Activated naive CD8-positive, alpha-beta T cell treated with anti-CD3 and anti-CD28 coated beads for 36 hours (primary cell): ENCODE data around the gene PHLPP1. TPM values are rescaled to one million over a fixed set of nuclear protein-coding genes. Genes with fewer than 3 reads are reported as not detected.
"Not testable (repeated sequence)": the region's sequence is repeated elsewhere in the genome, so short reads cannot be mapped to it uniquely, and the experiment has no call there.

Experiments
- DNase-seq: peaks from one replicate; pipeline ENCODE4 v3.0.0; 2021
- H3K27ac Mint-ChIP-seq: one replicate; pipeline ENCODE4 v1.8.0; 2022; ENCODE audit warnings: mild to moderate bottlenecking, moderate library complexity, mixed read lengths
- H3K27me3 Mint-ChIP-seq: one replicate; pipeline ENCODE4 v1.8.0; 2022; ENCODE audit warnings: mild to moderate bottlenecking, mixed read lengths
- H3K36me3 Mint-ChIP-seq: one replicate; pipeline ENCODE4 v1.8.0; 2021; ENCODE audit warnings: mild to moderate bottlenecking, mixed read lengths
- H3K4me1 Mint-ChIP-seq: one replicate; pipeline ENCODE4 v1.8.0; 2021; ENCODE audit warnings: mixed read lengths
- H3K4me3 Mint-ChIP-seq: one replicate; pipeline ENCODE4 v1.8.0; 2022; ENCODE audit warnings: mild to moderate bottlenecking, moderate library complexity, mixed read lengths
- H3K9me3 Mint-ChIP-seq: one replicate; pipeline ENCODE4 v1.8.0; 2022; ENCODE audit warnings: mixed read lengths
- total RNA-seq, 2 experiments: library from RNA; stranded (reverse); gene quantifications; one replicate each; pipeline ENCODE4 v1.2.3, GENCODE V29; 2021

PHLPP1 gene
- total RNA-seq, 2 experiments from 2014 or later: 10.4 to 11.4 TPM

DNA sequence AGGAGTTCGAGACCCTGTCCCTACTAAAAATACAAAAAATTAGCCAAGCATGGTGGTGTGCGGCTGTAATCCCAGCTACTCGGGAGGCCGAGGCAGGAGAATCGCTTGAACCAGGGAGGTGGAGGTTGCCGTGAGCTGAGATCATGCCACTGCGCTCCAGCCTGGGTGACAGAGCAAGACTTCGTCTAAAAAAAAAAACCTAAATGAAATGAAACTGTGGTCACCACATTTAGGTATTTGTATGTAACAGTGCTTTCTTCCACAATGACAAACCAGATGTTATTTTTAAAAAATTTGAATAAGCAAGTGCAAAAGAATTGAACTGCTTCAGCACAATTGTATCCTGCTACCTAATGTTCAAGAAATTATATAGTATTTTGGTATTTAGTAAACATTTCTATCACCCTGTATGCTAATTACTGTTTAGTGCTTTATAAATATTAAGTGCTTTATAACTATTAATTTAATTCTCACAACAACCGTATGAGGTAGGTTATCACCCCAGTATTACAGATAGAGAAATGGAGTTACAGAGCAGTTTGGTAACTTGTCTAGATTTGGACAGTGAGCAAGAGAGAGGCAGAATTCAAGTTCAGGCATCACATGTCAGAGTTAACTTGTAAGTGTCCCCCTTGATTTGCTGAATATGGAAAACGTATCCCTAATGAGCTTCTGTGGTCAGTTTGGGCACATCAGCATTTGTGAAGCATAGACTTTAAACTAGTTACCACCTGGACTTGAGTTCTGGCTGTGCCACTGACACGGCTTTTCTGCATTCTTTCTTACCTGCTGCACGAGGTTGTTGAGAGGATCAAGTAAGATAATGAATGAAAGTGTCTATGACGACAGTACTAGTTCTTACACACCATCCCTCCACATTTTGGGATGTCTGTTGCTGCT is 14.4 kb downstream of the PHLPP1 start:
- DNase-seq: no peak
- Mint-ChIP-seq H3K27ac (no peak overlapping the region), H3K36me3 (peaks cover 16% of the 10 kb centered on the region), H3K4me1 (no peaks in the 10 kb centered on the region), H3K27me3 (no peaks in the 10 kb centered on the region), H3K4me3 (no peak overlapping the region), H3K9me3 (peaks cover 7% of the 10 kb centered on the region)

DNA sequence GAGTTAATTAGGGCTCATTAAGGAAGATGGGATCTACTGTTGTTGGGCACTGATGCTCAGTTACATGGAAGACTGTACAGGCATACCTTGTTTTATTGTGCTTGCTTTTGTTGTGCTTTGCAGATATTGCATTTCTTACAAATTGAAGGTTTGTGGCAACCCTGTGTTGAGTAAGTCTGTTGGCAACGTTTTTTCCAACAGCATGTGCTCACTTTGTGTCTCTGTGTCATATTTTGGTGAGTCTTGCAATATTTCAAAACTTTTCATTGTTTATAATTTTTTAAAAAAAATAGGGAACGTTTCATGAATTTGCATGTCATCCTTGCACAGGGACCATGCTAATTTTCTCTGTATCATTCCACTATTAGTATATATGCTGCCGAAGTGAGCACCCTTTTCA is 15.6 kb downstream of the PHLPP1 start:
- no peak for DNase-seq
- Mint-ChIP-seq H3K27ac (no peak overlapping the region), H3K9me3 (peaks cover 7% of the 10 kb centered on the region), H3K27me3 (no peaks in the 10 kb centered on the region), H3K36me3 (peaks cover 19% of the 10 kb centered on the region), H3K4me1 (no peaks in the 10 kb centered on the region), H3K4me3 (no peak overlapping the region)

DNA sequence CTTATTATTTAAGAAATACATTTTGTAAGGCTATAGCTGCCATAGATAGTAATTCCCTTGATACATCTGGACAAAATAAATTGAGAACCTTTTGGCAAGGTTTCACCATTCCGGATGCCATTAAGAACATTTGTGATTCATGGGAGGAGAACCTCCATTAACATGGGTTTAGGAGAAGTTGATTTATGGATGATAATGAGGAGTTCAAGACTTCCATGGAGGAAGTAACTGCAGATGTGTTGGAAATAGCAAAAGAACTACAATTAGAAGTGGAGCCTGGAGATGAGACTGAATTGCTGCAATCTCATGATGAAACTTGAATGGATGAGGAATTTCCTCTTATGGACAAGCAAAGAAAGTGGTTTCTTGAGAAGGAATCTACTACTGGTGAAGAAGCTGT is 17.3 kb downstream of the PHLPP1 start:
- H3K4me1 Mint-ChIP-seq: no peaks in the 10 kb centered on the region
- peaks cover 7% of the 10 kb centered on the region for H3K9me3 Mint-ChIP-seq
- H3K27ac Mint-ChIP-seq: no peak overlapping the region
- H3K36me3 Mint-ChIP-seq: peaks cover 25% of the 10 kb centered on the region
- no peak overlapping the region for H3K4me3 Mint-ChIP-seq
- DNase-seq: no peak
- no peaks in the 10 kb centered on the region for H3K27me3 Mint-ChIP-seq

DNA sequence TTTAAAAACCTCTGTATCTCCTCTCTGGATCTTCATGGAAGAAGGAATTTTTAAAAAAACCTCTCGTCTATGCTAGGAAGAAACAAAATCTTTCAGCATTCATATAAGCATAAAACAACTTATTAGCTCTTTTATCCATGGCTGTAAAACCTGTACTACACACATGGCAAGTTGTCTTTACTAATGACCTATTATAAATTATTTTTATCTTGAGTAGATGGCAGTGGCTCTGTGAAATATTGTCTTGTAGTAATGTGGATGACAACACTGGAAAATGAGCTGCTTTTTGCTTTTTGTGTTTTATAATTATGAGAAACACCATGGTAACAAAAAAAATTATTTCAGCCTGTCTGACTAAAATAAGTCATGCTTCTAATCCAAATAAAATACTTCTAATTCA is 18.9 kb downstream of the PHLPP1 start:
- Mint-ChIP-seq H3K27ac (no peak overlapping the region), H3K9me3 (peaks cover 7% of the 10 kb centered on the region), H3K36me3 (peaks cover 25% of the 10 kb centered on the region), H3K4me3 (no peak overlapping the region), H3K27me3 (no peaks in the 10 kb centered on the region), H3K4me1 (no peaks in the 10 kb centered on the region)
- DNase-seq: no peak

DNA sequence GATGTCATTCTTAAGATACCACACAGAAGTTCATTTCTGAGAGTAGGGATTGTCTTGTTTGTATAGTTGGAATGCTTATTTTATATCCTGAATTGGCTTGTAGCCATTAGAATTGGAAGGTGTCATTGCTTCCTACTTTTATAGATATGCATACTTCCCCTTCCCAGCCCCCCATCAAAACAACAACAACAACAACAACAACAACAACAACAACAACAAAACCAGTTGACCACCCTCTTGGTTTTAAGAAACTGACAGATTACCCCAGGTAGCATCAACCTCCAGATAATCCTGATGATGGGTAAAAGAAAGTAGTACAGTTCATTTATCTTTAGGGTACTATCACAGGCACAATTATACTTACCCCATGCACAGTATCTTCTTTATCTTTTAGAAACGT is 20.0 kb downstream of the PHLPP1 start:
- Mint-ChIP-seq H3K27me3 (no peaks in the 10 kb centered on the region), H3K4me3 (no peak overlapping the region), H3K36me3 (peaks cover 25% of the 10 kb centered on the region), H3K9me3 (peaks cover 7% of the 10 kb centered on the region), H3K4me1 (no peaks in the 10 kb centered on the region), H3K27ac (no peak overlapping the region)
- no peak for DNase-seq

DNA sequence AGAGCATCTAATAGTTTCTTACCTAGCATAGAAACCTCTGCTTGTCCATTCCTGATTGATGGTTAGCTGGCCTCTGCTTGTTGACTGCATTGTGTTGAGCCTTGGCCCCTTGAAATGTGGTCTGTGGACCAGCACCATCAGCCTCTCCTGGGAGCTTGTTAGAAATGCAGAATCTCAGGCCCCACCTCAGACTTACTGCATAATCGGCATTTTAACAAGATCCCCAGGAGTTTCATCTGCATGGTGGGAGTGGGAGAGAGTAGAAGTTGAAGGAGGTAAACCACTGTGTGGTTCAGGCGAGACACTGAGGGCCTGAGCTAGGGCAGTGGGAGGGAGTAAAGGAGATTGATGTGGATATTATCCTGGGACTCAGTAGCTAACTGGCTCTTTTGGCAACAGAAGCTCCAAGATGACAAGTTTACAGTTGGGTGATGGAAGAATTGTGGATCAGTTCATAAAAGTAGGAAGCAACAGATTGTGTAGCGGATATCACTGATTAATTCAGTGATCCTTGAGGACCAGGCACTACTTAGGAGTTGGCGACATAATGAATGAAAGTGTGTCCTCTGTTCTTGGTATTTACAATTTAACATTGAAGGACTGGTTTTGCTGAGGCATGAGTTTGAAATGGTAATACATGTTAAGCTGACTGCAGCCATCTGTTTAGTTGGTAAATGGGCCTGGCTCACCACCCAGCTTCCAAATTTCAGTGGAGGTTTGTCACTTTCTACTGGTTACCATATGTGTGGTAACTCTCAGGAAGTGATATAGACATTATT is 20.9 kb downstream of the PHLPP1 start:
- Mint-ChIP-seq H3K27me3 (no peaks in the 10 kb centered on the region), H3K27ac (no peak overlapping the region), H3K4me3 (no peak overlapping the region), H3K4me1 (peaks cover 5% of the 10 kb centered on the region), H3K36me3 (peaks cover 25% of the 10 kb centered on the region), H3K9me3 (peaks cover 7% of the 10 kb centered on the region)
- DNase-seq: no peak

DNA sequence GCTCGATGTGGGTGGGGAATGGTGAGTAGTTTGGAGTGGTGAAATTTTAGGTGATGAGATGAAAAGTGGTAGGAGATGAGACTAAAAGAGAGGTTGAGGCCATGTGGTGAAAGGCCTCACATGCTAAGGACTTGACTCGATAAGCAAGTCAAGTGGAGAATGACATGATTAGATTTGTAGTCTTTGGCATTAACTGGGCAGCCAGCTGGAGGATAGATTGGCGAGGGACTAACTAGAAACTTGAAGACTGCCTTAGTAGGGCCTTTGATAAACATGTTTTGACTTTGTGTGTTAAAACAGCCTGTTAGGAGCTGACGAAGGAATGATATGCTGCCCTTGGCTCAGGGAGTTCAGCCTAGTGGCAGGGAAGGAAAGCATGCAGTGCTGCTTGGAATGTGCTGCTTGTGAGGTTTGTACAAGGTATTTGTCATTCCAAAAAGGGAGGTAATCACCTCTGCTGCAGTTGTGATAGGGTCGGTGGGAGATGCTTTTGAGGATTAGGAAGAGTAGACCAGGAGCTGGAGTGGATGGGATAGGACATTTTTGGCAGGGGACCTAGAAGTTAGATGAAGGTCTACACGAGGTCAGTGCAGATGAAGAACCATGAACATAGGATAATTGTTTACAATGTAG is 22.0 kb downstream of the PHLPP1 start:
- no peak for DNase-seq
- Mint-ChIP-seq H3K4me1 (peaks cover 9% of the 10 kb centered on the region), H3K36me3 (peaks cover 17% of the 10 kb centered on the region), H3K27me3 (no peaks in the 10 kb centered on the region), H3K4me3 (no peak overlapping the region), H3K9me3 (peaks cover 4% of the 10 kb centered on the region), H3K27ac (no peak overlapping the region)

DNA sequence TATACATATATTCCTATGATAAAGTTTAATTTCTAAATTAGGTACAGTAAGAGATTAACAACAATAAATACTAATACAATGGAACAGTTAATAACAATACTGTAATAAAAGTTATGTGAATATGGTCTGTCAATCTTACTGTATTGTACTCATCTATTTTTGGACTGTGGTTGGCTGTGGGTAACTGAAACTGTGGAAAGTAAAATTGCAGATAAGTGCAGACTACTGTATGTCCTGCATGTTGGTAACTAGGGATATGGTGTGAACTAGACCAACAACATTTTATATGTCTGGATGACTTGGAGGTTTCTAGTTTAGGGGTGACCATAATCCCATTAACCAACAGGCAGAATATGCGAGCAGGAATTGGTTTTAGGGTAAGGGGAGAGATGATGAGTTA is 23.3 kb downstream of the PHLPP1 start:
- Mint-ChIP-seq H3K27me3 (no peaks in the 10 kb centered on the region), H3K27ac (no peak overlapping the region), H3K4me3 (no peak overlapping the region), H3K9me3 (no peaks in the 10 kb centered on the region), H3K4me1 (peaks cover 9% of the 10 kb centered on the region), H3K36me3 (peaks cover 12% of the 10 kb centered on the region)
- DNase-seq: no peak

DNA sequence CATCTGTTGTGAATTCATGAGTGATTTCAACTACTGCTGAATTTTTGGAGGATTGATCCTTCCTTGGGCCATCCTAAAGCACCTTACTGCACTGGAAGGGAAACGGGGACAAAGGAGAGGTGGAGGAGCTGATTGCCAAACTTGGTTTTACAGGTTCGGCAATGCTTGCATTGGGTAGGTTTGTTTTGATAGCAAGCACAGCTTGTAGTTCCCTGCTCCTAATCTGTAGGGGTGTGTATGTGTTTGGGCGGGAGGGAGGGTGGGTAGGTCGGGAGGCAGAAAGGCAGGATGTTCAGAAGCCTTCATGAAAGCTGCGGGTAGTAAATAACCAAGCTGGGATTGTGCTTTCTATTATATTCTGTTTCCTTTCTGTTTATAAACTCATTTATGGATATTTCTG is 24.6 kb downstream of the PHLPP1 start:
- Mint-ChIP-seq H3K4me3 (no peak overlapping the region), H3K9me3 (no peaks in the 10 kb centered on the region), H3K27me3 (no peaks in the 10 kb centered on the region), H3K27ac (no peak overlapping the region), H3K4me1 (peaks cover 16% of the 10 kb centered on the region), H3K36me3 (peaks cover 12% of the 10 kb centered on the region)
- no peak for DNase-seq

DNA sequence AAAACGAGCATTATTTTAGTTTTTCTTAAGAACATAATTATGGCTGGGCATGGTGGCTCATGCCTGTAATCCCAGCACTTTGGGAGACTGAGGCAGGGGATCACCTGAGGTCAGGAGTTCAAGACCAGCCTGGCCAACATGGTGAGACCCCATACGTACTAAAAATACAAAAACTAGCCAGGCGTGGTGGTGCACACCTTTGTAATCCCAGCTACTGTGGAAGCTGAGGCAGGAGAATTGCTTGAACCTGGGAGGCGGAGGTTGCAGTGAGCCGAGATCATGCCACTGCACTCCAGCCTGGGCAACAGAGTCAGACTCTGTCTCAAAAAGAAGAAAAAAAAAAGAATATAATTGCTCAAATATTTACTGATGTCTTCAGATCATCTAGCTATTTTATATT is 25.3 kb downstream of the PHLPP1 start:
- H3K27ac Mint-ChIP-seq, H3K27me3 Mint-ChIP-seq, DNase-seq, H3K36me3 Mint-ChIP-seq, H3K9me3 Mint-ChIP-seq, H3K4me3 Mint-ChIP-seq: not testable (repeated sequence)
- peaks cover 20% of the 10 kb centered on the region for H3K4me1 Mint-ChIP-seq

DNA sequence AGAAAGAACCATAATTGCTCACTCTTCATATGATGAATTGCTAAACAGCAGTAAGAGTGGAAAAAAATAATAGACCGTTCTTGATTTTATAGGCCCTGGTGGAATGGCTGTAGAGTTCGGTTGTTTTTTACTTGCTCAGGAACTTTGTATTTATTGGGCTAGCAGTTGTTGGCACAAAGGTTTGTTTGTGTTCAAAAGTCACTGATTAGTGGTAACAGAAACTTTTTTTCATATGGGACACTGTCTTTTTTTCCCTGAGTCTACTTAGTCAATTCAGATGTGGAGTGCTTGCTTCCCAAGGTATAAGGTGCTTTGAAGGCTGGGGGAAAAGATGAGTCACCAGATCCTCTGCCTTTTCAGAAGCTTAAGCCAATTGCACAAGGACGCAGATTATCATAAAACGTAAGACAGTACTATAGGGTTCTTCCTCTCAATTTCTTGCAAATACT is 25.8 kb downstream of the PHLPP1 start:
- Mint-ChIP-seq H3K9me3 (no peaks in the 10 kb centered on the region), H3K27ac (no peak overlapping the region), H3K36me3 (peaks cover 11% of the 10 kb centered on the region), H3K27me3 (no peaks in the 10 kb centered on the region), H3K4me3 (no peak overlapping the region), H3K4me1 (peaks cover 20% of the 10 kb centered on the region)
- no peak for DNase-seq

DNA sequence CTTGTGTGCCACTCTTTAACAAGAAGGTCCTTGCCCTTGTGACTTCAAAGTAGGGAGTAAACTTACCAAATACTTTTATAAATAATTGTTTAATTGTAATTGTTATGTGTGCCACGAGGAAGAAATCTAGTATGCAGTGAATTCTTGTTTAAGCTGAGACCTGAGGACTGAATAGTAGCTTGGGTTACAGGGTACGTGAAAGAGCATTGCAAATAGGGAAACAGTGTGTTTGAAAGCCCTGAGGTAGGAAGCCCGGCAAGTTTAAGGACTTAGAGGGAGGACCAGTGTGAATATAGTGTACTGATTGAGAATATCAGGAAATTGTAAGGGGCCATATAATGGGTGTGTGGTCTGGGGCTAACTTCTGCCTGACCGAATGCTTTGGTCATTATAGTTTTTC is 26.2 kb downstream of the PHLPP1 start:
- Mint-ChIP-seq H3K4me3 (no peak overlapping the region), H3K4me1 (peaks cover 20% of the 10 kb centered on the region), H3K27me3 (no peaks in the 10 kb centered on the region), H3K36me3 (peaks cover 11% of the 10 kb centered on the region), H3K9me3 (no peaks in the 10 kb centered on the region), H3K27ac (no peak overlapping the region)
- DNase-seq: no peak

DNA sequence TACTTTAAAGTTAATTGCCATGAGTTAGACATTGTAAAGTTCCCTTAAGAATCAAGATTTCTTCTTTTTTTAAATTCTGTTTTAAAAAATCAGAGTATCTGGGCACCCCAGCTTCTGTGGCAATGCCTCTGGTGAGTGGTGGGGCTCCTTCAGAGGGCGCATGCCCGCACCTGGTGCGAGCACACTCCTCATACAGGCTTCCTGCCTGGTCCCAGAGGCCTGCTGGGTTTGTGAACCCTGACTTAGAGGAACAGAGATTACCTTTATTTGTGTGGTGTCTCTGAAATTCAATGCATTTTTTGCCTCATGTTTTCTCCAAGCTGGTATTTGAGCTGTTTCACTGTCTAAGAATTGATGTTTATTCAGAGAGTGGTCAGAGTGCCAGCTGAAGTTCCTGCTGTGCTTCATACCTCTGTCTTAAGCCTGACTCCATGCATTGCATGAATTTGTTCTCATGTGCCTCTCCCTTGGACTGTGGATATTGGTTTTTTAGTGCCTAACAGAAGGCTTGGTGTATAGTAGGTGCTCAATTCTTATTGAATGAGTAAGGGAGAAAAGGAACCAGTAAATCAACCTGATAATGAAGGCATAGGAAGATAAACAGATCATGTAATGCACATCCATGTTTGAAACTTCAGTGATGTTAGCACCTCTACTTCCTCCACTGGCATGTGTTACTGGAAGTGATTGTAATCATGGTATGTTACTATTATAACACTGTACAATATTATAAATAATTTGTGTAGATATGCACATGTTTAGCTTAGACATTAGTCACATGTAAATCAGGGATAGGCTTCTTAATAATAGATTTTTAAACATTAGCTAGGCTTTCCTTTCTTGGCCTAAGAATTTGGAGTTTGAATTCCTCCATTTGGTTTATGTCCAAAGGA is 29.0 kb downstream of the PHLPP1 start:
- Mint-ChIP-seq H3K36me3 (peaks cover 2% of the 10 kb centered on the region), H3K27me3 (no peaks in the 10 kb centered on the region), H3K27ac (no peak overlapping the region), H3K9me3 (no peaks in the 10 kb centered on the region), H3K4me1 (peaks cover 23% of the 10 kb centered on the region), H3K4me3 (no peak overlapping the region)
- no peak for DNase-seq

DNA sequence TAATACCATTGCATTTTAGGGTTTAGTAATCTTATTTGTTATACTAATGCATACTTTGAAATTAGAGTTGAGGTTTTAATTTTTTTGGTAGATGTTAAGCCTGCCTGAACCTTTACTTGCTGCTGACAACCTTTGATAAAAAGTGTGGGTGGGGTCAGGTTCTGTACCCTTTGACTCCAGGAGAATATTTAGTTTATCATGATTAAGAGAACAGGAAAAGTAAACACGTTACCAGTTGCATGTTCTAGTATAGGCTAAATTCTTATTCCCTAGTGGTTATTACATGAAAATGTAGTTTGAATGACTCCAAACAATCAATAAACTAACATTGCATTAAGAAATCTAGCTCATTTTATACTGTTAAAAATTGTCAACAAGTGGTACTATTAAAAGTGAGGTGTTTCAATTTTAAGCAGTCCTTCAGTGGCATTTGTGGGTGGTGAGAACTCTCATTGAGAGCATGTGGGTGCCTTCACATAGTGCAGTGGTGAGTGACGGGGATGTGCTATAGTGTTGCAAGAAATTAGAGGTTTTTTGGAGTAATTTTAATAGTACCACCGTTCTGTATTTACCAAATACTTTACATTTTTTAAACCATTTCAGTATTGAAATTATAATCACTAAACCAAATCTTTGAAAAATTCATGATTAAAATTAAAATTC is 29.9 kb downstream of the PHLPP1 start:
- Mint-ChIP-seq H3K4me1 (peaks cover 23% of the 10 kb centered on the region), H3K36me3 (peaks cover 2% of the 10 kb centered on the region), H3K27me3 (no peaks in the 10 kb centered on the region), H3K27ac (no peak overlapping the region), H3K9me3 (no peaks in the 10 kb centered on the region), H3K4me3 (no peak overlapping the region)
- DNase-seq: no peak
